Peyer's patch (tissue), 4 donors: ENCODE measurements around the gene RHBDL1.

Experiments used
- POLR2A ChIP-seq, 2 donors: fragments of 450-650 bp; IDR thresholded peaks; one replicate each; pipeline ENCODE4 v1.5.1; 2017; ENCODE audit warnings: antibody characterized with exemption in 2 of 2, mild to moderate bottlenecking in 2 of 2, moderate library complexity in 2 of 2
- TF ChIP-seq, protein P1 (sequence below), 6 experiments: fragments of 450-650 bp in 4 of 6; fragments of 200-600 bp in 2 of 6; sonication (generic) in 1 of 6; IDR thresholded peaks; one replicate each; pipeline ENCODE4 v1.5.1; 2017 to 2019; ENCODE audit warnings: antibody characterized with exemption in 6 of 6, mild to moderate bottlenecking in 3 of 6, moderate library complexity in 1 of 6

DNA sequence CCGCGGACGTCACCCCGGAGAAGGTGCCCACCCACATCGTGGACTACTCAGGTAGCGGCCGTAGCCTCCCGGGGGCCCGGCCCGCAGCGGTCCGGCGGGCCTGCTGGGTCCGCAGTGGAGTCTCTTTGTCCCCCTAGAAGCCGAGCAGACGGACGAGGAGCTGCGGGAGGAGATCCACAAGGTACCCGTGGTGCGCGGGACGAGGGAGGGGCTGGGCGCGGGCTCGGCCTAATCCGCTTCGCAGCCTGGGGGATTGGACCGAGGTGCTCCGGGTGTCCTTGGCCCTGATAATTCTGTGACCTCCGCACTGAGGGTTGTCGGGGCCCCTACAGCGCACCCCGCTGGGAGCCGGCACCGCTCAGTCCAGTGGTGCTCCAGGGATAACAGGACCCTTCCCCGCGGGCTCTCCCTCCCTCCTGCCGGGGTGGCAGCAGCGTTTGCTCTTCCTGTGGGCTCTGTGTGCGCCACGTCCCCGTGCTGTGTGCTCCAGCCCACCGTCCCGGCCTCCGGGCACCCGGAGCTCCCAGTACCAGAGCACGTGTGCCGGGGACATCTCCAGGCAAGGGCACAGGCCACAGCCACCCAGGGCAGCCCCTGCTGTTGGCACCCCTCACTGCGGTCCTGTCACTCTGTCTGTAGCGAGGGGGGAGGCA, 6.8 kb upstream of the RHBDL1 start:
- TF ChIP-seq, protein P1, sequence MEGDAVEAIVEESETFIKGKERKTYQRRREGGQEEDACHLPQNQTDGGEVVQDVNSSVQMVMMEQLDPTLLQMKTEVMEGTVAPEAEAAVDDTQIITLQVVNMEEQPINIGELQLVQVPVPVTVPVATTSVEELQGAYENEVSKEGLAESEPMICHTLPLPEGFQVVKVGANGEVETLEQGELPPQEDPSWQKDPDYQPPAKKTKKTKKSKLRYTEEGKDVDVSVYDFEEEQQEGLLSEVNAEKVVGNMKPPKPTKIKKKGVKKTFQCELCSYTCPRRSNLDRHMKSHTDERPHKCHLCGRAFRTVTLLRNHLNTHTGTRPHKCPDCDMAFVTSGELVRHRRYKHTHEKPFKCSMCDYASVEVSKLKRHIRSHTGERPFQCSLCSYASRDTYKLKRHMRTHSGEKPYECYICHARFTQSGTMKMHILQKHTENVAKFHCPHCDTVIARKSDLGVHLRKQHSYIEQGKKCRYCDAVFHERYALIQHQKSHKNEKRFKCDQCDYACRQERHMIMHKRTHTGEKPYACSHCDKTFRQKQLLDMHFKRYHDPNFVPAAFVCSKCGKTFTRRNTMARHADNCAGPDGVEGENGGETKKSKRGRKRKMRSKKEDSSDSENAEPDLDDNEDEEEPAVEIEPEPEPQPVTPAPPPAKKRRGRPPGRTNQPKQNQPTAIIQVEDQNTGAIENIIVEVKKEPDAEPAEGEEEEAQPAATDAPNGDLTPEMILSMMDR (IDR thresholded peaks at IDR 0.05): no peak
- TF ChIP-seq POLR2A (IDR thresholded peaks at IDR 0.05): no peak
